HT-29 (cell line): ENCODE results near the gene HERC3. TPM values are rescaled to one million over a fixed set of nuclear protein-coding genes. Genes with fewer than 3 reads are reported as not detected.

Source experiments
- DNase-seq: peaks from one replicate; pipeline ENCODE4 v3.0.0-alpha.2; 2015; ENCODE audit warnings: low spot score
- total RNA-seq: library from RNA; depleted of rRNA; stranded (reverse); fragments of >200 nt; shearing (Covaris generic); gene quantifications from 2 replicates; pipeline ENCODE4 v1.2.3, GENCODE V29; 2014; rRNA removed

Gene HERC3
- total RNA-seq, result 1.8 and 5.0 TPM in 2 replicates

DNA sequence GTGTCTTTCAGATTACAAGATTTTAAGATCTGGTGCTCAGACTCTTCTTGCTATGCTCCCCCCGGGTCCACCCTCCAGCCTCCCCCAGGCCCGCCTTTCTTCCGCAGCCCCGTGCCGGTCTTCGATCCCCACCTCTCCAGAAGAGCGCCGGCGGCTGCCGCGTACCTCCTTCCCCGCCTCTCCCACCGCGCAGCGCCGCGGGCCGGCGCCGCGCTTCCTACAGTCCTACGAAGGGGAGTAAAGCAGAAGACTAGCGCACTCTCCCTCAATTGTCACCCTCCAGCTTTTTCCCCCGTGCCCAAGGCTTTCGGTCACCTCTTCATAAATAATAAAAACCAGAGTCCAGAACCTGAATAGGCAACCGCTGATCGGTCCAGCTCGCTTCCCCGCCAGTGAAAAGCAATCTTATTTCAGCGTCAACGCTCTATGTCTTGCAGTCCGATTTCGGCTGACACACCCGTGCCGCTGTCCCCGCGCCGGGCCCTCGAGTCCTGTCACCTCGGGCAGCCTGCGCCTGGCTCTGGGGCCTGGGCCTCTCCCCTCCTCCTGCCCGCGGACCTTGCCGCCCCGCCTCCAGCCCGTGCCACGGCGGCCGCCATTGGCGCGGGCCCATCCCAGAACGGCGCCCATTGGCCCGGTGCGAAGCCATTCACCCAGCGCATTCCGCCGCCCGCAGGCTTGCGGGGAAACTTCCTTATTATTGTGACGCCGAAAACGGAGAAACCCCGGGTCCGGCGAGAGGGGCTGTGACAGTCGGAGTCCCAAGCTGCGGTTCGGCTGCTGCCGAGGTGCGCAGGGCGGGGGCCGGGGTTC is at the start of gene HERC3:
TSS of gene HERC3 (plus strand) at position 694 of the 813 bp plus-strand sequence. CDS start 13,344 bp downstream, outside the sequence.
- peak; percentile 85 for DNase-seq

DNA sequence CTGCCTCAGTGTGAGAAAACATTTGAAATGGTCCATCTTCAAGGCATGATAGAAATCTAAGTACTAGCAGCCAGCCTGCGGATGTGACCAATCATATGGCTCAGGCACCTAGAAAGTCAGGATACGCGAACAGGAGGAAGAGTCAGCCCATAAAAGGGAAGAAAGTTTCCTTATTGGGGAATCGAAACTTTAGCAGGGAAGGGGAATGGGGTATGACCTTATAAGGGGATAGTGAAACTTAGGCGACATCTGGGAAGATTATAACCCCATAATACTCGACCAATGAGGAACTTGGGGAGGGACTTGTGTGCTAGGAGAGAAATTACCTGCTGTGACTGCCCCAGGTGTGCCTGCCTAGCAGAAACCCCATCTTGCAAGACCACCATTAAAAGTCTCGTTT is 42.5 kb upstream of the HERC3 start:
- DNase-seq, result no peak

DNA sequence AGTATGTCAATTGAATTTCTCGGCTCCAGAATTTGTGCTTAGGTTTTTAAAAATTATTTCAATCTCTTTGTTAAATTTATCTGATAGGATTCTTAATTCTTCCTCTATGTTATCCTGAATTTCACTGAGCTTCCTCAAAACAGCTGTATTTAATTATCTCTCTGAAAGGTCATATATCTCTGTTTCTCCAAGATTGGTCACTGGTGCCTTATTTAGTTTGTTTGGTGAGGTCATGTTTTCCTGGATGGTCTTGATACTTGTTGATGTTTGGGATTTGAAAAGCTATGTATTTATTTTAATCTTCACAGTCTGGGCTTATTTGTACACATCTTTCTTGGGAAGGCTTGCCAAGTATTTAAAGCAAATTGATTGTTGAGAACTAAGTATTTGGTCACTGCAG is 24.7 kb upstream of the HERC3 start:
- no peak for DNase-seq

DNA sequence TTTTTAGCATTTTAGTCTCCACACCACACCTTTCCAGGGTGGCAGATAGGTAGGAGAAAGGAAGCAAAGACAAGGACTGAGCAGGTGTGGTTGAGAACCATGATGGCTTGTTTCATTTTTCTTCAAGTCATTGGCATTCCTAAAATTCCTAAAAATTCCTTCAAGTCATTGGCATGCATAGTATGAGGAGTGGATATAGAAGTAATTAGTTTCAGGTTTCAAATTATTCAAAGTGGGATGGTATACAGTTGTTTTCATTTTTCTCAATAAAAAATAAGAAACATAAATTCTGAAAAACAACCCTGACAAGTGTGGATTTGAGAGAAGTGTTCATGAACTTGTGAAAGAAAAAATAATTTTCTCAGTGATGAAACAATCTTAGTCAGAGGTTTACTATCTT is 22.3 kb upstream of the HERC3 start:
- DNase-seq, result no peak

DNA sequence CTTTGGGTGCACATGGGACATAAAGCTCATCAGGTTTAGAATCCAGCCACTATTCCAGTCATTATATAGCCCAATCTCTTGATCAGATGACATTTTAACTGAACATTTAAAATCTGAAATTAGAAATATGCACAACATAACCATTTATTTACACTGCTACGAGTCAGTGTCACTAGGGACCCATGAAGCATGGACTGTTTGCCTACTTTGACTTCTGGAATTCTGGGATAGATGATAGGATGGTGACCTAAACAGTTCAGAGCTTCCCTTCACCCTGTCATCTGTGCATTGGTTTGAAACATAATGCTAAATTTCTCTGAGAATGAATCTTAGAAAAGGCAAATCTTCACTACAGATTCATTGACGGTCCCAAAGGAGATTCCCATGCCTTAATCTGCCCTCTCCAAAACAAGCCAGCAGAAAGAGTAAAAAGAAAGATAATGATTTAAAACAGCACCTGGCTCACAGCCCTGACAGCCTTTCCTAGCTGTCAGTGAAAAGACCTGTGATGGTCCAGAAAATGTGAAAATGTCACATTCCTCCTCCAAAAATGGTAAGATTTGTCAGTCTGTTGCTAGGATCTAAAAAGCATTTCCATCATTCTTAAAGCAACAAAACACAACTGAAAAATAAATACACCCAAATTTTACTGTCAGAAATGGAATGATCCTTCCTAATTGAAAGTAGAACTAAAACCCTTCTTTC is 18.9 kb upstream of the HERC3 start:
- no peak for DNase-seq

DNA sequence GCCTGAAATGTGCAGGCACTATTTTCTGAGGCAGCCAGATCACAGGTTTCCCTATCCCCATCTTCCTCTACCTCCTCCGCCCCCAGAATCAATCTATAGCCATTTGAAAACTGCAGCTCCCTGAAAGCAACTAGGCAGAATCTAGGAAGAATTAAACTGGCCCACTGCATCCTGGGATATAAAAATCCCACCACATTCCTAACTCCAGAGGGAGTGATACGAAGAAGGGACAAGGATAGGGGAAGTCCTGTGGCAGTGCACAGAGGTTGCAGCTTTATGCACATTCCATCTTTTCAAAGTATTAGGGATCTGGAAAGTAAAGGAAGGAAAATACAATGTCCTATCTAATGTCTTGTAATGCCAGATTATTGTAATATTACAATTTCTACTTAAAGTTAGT is 18.3 kb upstream of the HERC3 start:
- DNase-seq, result peak; percentile 29

DNA sequence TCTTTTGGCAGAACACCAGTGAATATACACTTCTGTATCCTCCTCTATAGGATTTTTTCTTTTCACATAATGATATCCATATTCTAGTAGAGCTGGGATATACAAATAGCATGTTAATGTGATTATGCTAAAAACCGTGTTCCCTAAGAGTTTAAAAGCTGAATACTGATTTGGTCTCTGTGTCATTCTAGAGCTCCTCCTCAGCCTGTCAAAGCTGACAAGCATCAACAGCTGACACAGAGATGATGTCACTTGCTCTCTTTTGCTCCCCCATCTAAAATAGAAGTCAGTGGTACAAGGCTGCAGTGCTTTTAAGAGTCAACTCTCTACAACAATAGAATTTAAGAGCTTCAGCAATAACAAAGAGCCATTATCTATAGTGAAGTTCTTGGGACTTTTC is 17.1 kb upstream of the HERC3 start:
- no peak for DNase-seq

DNA sequence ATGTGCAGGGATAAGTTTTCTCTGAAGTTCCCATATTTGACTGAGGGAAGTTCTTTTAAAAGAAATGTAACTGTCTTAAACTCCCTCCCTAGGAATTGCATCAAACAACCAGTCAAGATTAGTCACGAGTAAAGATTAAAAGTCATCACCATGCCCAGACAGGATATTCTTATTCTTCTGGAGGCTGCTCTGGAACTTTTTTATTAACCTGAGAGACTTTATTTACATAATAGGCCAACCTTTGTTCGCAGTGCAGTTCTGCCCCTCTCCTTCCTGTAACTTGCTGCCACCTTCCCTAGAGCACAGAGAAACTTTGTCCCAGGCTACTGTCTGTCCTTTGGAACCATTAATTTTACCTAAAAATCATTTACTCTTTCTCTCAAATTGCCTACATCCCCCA is 9.8 kb upstream of the HERC3 start:
- DNase-seq, result no peak

DNA sequence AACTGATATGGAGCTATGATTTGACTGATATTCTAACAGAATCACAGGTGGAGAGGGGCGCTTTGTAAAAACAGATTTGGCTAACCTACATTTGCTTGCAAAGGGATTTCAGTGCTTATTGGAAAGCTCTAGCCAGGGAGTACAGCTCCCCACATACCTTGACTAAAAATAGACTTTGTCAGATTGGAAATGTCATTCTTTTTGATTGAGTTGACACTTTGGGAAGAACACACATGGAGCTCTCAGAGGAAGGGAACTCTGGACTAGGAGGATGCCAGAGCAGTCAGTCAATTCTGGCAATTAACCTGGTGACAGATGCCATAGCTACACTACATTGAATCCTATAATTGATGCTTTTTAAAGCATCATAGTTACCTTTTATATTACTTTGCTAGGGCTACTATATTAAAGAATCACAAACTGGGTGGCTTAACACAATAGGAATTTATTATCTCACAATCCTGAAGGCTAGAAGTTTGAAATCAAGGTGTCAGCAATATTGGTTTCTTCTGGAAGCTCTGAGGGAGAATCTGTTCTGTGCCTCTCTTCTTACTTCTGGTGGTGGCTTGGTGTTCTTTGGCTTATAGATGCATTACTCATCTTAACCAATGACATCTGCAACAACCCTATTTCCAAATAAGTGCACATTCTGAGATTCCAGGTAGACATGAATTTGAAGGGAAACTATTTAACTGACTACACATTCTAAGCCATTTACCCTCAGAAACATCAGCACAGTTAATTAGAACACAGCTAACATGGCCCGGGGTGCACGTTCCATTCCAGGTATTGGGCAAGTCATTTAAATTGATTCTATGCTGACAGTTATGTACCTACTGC is 8.4 kb upstream of the HERC3 start:
- DNase-seq, result no peak

DNA sequence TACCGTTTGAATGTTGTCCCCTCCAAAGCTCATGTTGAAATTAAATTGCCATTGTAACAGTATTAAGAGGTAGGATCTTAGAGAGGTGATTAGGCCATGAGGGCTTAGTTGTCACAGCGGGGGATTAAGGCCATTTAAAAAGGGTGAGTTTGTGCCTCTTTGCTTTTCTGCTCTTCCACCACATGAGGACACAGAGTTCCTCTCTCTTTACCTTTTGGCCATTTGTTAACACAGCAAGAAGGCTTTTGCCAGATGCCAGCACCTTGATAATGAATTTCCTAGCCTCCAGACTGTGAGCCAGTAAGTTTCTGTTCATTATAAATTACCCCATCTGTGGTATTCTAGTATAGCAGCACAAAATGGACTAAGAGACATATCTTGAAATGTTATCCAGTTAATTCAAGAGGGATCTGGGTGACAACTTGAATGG is 7.8 kb upstream of the HERC3 start:
- DNase-seq, result no peak

DNA sequence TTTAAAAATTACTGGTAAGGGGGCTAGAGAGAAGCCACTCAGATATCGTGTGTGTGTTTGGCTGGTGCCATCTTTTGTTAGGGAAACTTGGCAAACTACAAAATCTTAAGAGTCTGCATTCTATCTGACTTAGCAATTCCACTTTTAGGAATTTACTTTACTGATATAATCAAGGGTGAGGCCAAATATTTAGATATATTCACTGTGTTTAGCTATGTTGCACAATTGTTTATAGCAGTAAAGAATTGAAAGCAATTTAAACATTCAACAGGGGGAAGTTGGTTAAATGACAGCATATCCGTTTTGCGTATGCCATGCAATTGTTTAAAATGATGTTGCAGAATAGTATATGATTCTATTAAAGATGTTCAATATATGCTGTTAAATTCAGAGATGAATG is 6.4 kb upstream of the HERC3 start:
- DNase-seq, result no peak

DNA sequence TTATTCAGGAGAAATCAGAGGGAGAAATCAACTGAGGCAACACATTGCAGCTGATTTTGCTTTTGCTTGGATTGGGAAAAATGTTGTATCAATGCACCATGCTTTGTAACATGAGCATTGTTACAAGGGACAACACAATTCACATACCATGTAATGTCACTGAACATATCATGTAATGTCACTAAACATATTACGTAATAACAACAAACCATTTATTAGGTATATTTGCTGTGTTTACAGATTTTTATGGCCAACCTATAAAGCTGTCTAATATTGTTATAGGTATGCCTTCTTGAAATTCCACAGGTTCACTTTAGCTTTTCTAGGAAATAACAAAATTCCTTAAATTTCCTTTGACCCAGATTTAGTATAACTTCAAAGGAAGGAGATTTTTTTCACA is 5.0 kb upstream of the HERC3 start:
- no peak for DNase-seq

DNA sequence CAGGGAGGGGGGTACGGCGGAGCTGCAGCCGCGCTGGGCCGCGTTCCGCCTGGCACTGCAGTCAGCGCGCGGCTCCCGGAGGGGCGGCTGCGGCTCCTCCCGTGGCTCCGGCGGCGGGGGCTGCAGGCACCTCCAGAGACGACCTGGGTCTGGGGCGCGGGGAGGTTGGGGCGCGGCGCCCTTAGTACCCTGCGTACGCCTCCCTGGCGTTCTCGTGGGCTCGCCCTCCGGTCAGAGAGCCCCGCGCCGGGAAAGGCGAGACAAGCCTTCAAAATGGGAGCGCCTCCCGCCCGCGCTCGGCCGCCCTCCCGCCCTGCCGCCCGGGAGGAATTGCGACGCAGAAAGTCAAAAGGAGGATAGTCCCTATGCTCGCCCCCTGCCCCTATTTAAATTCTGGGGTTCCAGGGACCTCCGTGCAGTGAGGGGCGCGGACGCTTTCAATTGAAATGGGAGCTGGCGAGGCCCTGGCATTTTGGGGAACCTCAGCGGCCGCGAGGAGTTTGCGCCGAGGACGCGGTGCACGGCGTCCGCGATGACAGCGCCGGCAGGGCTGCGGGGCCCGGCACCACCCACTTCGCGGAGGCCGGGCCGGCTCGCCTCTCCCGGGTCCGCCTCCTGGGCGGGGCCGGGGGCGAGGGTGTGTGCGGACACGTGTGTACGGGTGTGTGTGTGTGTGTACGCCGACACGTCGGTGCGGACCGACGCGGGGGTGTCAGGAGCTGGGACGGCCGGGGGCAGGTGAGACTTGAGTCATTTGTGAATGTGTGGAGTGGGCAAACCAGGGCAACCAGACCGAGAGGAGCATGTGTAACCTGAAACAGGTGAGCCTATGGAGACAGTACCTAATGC is 544 bp downstream of the HERC3 start:
- DNase-seq, result peak; percentile 74

DNA sequence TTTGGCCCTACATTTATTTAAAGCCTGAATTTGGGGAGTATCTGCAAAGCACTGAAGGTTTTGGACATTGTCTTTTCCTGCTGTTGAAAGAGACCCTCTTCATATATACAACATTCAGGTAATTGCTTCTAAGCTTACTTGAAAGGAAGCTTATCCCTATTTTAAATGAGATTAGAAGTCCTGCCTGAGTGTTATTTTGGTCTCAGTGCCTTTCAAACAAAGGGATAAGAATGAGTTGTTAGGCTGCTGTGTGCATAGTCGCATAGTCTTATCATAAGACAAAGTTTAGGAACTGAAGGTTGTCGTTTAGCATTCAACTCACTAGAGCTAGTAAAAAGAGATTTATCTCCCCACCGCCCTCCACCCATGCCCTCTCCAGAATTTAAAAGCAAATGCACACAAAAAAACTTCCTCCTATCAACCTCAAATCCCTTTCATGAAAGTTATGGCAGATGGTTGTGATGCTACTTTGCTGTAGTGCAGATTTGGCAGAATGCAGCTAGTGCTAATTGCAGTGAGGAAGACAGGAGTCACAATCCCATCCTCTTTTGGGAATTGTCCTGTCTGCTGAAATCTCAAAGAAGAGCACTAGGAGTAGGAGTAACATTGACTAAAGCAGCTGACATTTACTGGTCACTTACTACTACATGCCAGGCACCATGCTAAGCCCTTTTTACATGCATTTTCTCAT is 5.8 kb downstream of the HERC3 start:
- no peak for DNase-seq

DNA sequence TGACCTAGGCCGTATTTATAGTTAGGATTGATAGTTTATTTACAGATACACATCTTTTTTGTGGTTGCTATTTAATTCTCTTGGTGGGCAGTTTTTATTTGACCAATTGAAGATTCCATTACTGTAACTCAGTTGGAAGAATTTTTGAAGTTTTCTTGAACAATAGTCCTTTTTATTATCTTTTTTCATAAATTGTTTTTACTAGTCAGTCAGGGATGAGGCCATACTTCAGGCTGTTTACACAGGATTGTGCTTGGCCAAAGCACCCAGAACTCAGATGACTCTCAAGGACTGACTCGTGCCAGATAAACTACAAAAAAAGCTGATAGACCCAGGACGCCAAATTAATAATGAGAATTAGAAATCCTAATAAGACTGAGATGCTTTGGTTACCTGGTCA is 7.0 kb downstream of the HERC3 start:
- no peak for DNase-seq

DNA sequence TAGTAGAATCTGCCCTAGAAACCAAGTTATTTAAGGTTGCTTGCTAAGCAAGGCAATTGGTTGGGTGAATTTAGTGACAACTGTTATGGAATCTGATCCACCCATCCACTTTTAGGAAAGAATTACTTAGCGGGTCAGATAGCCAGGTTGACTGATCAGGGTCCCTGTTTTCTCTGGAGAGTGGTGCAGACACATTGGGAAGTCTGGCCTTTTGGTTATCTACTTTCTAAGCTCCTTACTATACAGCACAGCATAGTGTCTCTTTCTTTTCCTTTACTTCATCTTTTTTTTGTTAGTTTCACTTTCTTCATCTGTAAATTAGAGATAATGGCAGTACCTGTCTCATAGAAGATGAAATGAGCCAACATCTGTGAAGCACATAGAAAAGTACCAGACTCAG is 7.4 kb downstream of the HERC3 start:
- DNase-seq, result no peak

DNA sequence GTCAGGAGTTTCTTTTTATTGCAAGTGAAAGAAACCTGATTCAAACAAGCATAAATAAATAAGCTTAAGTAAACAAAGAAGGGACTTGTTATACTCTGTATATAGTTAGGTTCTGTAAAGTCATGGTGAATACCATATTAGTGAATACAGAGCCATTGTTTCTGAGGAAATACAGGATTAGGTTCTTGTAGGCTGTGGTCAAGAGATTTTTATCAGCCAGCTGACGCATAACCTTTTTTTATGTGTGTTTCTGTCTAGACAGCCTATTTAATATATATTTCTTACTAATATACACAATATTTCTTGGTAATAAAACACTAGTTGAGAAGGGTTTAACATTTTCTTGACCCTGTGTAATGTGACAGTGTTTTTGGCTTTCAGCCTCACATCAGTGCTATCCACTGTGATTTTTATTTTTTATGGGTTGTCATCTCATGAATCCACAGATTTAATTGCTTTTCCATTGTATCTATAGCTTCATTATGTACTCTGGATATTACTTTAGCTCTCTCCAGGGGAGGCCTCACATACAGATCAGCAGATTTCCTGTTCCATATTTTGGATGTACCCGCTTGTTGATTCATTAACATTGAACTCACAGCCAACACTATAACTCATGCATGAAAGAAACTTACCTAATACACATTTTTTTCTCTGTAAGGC is 8.0 kb downstream of the HERC3 start:
- DNase-seq, result peak; percentile 49

DNA sequence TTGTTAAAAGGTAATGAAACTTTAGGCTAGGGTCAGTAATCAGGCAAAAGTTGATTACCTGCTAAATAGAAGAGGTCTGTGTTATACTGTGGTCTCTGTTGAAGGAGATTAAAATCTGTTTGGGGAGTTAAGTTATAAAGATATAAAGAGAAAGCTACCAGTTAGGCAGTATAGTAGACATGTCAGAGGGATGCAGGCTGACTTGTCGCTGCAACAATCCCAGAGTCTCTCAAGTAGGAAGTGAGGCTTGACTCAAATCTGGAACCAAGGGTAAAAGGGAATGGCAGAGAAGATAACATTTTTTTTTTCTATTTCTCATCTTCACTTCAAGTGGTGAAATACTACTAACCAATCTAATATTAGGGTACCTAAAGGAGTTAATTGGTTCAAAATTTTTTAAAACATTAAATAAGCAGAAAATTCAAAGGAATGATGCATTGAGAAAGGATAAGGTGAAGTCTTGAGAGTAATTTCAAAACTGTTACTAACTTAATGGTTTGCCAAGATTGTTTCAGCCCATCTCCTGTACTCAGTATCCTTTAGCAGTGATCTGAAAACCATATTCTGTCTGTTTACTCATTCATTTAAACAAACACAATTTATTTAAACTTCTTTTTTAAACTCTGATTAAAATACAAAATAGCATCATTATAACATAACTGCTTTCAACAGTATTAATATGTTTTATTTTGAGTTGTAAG is 12.8 kb downstream of the HERC3 start:
- DNase-seq, result no peak

DNA sequence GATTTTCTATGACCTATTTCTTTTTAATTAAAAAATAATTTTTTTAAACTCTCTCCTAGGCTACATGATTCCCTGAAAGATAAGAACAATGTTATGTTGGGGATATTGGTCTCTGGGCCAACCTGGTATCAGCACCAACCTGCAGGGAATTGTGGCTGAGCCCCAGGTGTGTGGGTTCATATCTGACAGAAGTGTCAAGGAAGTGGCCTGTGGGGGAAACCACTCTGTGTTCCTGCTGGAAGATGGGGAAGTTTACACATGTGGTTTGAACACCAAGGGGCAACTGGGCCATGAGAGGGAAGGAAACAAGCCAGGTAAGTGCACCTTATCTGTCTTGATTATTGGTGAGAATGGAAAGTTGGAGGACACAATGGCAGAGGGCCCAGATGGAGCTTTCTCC is 13.5 kb downstream of the HERC3 start:
- DNase-seq, result no peak
